ENCODE measurements around the gene BOK.

DNA sequence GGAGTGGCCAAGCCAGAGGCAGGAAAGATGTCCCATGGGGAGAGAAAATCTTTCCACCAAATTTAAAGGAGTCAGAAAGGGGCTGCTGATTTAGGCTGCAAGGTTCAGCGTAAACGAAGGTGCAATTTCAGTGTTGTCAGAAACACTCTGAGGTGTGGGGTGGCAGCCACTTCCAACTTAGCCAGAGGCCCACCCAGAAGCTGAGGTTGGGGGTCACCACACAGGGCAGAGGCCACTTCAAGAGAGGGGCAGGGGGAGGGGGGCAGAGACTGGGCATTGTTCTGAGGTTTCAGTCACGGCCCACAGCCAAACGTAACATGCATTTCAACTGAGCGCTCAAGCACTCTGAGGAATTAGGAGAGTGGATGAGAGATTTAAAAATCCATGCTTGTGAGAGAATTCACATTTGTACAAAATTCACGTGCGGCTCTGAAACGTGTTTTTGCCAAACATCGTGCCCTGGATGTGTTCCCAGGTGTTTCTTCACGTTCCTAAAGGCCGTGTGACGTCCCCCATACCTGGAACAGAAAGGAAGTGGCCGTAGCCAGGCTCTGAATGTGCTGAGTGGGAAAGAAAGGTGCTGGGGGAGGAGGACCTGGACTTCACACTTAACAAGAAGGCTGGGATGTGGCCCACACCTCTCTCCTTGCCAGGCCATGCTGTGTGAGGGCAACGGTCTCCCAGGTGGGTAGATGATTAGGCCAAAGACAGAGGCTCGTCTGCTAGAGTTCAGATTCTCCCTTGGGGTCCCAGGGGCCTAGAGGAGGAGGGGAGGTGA, 19.5 kb upstream of the BOK start:
- TF ChIP-seq, protein P1, sequence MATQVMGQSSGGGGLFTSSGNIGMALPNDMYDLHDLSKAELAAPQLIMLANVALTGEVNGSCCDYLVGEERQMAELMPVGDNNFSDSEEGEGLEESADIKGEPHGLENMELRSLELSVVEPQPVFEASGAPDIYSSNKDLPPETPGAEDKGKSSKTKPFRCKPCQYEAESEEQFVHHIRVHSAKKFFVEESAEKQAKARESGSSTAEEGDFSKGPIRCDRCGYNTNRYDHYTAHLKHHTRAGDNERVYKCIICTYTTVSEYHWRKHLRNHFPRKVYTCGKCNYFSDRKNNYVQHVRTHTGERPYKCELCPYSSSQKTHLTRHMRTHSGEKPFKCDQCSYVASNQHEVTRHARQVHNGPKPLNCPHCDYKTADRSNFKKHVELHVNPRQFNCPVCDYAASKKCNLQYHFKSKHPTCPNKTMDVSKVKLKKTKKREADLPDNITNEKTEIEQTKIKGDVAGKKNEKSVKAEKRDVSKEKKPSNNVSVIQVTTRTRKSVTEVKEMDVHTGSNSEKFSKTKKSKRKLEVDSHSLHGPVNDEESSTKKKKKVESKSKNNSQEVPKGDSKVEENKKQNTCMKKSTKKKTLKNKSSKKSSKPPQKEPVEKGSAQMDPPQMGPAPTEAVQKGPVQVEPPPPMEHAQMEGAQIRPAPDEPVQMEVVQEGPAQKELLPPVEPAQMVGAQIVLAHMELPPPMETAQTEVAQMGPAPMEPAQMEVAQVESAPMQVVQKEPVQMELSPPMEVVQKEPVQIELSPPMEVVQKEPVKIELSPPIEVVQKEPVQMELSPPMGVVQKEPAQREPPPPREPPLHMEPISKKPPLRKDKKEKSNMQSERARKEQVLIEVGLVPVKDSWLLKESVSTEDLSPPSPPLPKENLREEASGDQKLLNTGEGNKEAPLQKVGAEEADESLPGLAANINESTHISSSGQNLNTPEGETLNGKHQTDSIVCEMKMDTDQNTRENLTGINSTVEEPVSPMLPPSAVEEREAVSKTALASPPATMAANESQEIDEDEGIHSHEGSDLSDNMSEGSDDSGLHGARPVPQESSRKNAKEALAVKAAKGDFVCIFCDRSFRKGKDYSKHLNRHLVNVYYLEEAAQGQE (IDR thresholded peaks at IDR 0.05; ENCODE audit: low read depth), result no peak
- TF ChIP-seq TCF7L2 (IDR thresholded peaks at IDR 0.05; ENCODE audit: borderline replicate concordance, extremely low read depth, insufficient read depth, insufficient read length), result no peak
- no peak for TF ChIP-seq POLR2AphosphoS5 (IDR thresholded peaks at IDR 0.05; ENCODE audit: low read depth, low read length)
- TF ChIP-seq, protein P2, sequence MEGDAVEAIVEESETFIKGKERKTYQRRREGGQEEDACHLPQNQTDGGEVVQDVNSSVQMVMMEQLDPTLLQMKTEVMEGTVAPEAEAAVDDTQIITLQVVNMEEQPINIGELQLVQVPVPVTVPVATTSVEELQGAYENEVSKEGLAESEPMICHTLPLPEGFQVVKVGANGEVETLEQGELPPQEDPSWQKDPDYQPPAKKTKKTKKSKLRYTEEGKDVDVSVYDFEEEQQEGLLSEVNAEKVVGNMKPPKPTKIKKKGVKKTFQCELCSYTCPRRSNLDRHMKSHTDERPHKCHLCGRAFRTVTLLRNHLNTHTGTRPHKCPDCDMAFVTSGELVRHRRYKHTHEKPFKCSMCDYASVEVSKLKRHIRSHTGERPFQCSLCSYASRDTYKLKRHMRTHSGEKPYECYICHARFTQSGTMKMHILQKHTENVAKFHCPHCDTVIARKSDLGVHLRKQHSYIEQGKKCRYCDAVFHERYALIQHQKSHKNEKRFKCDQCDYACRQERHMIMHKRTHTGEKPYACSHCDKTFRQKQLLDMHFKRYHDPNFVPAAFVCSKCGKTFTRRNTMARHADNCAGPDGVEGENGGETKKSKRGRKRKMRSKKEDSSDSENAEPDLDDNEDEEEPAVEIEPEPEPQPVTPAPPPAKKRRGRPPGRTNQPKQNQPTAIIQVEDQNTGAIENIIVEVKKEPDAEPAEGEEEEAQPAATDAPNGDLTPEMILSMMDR (IDR thresholded peaks at IDR 0.05 in 2 of 3, conservative IDR thresholded peaks at IDR 0.05 in 1 of 3; ENCODE audit: borderline replicate concordance in 1 of 3, insufficient read depth in 1 of 3, low read depth in 2 of 3, low read length in 2 of 3), result no peak
- TF ChIP-seq POLR2A (IDR thresholded peaks at IDR 0.05; ENCODE audit: borderline replicate concordance, extremely low read depth, insufficient read depth, insufficient read length), result no peak
- no peak for TF ChIP-seq EZH2 (IDR thresholded peaks at IDR 0.05)
- no peak for TF ChIP-seq ZNF274 (IDR thresholded peaks at IDR 0.05; ENCODE audit: low read depth, low read length)

Measured in HCT116 (cell line).